ENCODE results near the gene PDS5B.

GRCh38 chr13:32822771-32823170, 236.5 kb downstream of the PDS5B start:
- TF ChIP-seq GABPA (tag; conservative IDR thresholded peaks at IDR 0.05; ENCODE audit: low read depth) (no peak), CCAR2 (IDR thresholded peaks at IDR 0.05; ENCODE audit: low read depth, low read length) (no peak), EGR1 (conservative IDR thresholded peaks at IDR 0.05) (no peak)
